GM12864 (cell line): ENCODE data around the gene FCHSD2.

ENCODE experiments used
- DNase-seq: peaks from one replicate; pipeline ENCODE4 v3.0.0-alpha.2; 2011; ENCODE audit warnings: low read depth
- H3K4me3 ChIP-seq: 2 replicates; pipeline ENCODE4 v1.5.1; 2011; ENCODE audit warnings: mild to moderate bottlenecking, low read depth, low read length, control low read depth
- CTCF ChIP-seq: IDR thresholded peaks from 2 replicates; pipeline ENCODE4 v1.5.1; 2011; ENCODE audit warnings: low read depth, mild to moderate bottlenecking, moderate library complexity, low read length, control low read depth, inconsistent platforms; ENCODE audit errors: missing control alignments

FCHSD2 gene

GRCh38 chr11:72824020-72824419 lies 318.1 kb downstream of the FCHSD2 start:
- no peak overlapping the region for H3K4me3 ChIP-seq
- TF ChIP-seq CTCF, result no peak
- no peak for DNase-seq

GRCh38 chr11:72823105-72823804 lies 318.9 kb downstream of the FCHSD2 start:
- TF ChIP-seq CTCF, result no peak

GRCh38 chr11:72821920-72822799 lies 320.0 kb downstream of the FCHSD2 start:
- peak overlapping the region; percentile 27 for H3K4me3 ChIP-seq
- peak; percentile 45 for DNase-seq
- TF ChIP-seq CTCF, result peak; percentile 21

More at GRCh38 chr11:72823105-72823804, 318.9 kb downstream of the FCHSD2 start:
- H3K4me3 ChIP-seq, result no peak overlapping the region
- DNase-seq, result no peak

- no peak for TF ChIP-seq CTCF
- no peak for DNase-seq
- peak overlapping the region; percentile 25 for H3K4me3 ChIP-seq
Measured at GRCh38 chr11:72821221-72821919, 320.7 kb downstream of the FCHSD2 start.

- DNase-seq, result no peak
- TF ChIP-seq CTCF, result no peak
- no peak overlapping the region for H3K4me3 ChIP-seq
Measured at GRCh38 chr11:72820439-72821139, 321.5 kb downstream of the FCHSD2 start.

GRCh38 chr11:72818971-72819370 lies 323.1 kb downstream of the FCHSD2 start:
- no peak overlapping the region for H3K4me3 ChIP-seq
- TF ChIP-seq CTCF, result no peak
- no peak for DNase-seq
